Peyer's patch (tissue), 4 donors: ENCODE data around the gene MFSD6L.

Experiments
- POLR2A ChIP-seq, 2 donors: fragments of 450-650 bp; IDR thresholded peaks; one replicate each; pipeline ENCODE4 v1.5.1; 2017; ENCODE audit warnings: antibody characterized with exemption in 2 of 2, mild to moderate bottlenecking in 2 of 2, moderate library complexity in 2 of 2
- TF ChIP-seq, protein P1 (sequence below), 6 experiments: fragments of 450-650 bp in 4 of 6; fragments of 200-600 bp in 2 of 6; sonication (generic) in 1 of 6; IDR thresholded peaks; one replicate each; pipeline ENCODE4 v1.5.1; 2017 to 2019; ENCODE audit warnings: antibody characterized with exemption in 6 of 6, mild to moderate bottlenecking in 3 of 6, moderate library complexity in 1 of 6

DNA sequence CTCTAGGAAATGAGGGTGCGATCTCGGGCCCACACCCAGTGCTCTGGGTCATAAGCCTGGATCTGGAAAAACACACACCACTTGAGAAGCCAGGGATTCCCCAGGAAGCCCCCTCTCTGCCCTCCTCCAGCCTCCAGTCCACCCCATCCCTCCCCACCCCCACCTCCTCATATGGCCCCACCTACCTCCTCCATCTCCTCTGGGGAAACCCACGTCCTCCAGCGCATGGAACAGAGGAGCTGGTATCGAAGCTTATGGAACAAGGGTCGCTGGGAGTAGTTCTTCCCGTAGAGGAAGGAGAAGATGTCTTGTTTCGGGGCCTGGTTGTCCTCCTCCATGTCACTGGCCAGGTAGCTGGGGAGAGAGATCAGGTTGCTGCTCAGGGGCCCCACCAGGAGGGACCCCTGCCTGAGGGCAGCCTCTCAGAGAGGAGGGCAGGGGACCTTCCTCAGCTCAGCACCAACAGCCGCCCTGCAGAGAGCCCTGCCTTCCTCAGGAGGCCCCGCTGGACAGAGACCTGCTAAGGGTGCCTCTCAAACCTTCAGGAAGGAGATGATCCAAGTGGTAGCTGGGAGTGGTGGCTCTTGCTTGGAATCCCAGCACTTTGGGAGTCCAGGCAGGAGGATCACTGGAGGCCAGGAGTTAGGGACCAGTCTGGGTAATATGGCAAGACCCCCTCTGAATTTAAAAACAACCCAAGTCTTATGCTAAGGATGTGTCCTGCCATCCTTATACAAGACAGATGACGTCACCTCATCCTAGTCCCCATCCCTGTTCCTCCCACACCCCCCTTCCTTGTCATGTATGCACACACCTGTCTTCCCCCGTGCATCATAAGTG, 45.8 kb downstream of the MFSD6L start:
- TF ChIP-seq, protein P1, sequence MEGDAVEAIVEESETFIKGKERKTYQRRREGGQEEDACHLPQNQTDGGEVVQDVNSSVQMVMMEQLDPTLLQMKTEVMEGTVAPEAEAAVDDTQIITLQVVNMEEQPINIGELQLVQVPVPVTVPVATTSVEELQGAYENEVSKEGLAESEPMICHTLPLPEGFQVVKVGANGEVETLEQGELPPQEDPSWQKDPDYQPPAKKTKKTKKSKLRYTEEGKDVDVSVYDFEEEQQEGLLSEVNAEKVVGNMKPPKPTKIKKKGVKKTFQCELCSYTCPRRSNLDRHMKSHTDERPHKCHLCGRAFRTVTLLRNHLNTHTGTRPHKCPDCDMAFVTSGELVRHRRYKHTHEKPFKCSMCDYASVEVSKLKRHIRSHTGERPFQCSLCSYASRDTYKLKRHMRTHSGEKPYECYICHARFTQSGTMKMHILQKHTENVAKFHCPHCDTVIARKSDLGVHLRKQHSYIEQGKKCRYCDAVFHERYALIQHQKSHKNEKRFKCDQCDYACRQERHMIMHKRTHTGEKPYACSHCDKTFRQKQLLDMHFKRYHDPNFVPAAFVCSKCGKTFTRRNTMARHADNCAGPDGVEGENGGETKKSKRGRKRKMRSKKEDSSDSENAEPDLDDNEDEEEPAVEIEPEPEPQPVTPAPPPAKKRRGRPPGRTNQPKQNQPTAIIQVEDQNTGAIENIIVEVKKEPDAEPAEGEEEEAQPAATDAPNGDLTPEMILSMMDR (IDR thresholded peaks at IDR 0.05): no peak
- TF ChIP-seq POLR2A (IDR thresholded peaks at IDR 0.05): no peak
